Hepatocyte (in vitro differentiated cells): Measurements from ENCODE around the gene ZNF747. TPM values are rescaled to one million over a fixed set of nuclear protein-coding genes. Genes with fewer than 3 reads are reported as not detected.

Source experiments
- DNase-seq: peaks from one replicate; pipeline ENCODE4 v3.0.0-alpha.2; 2016; ENCODE audit warnings: low spot score
- H2AFZ ChIP-seq: fragments of 200-600 bp; sonication (generic); 2 replicates; pipeline ENCODE4 v1.6.0; 2016; ENCODE audit warnings: antibody characterized with exemption, mild to moderate bottlenecking
- H3K27ac ChIP-seq: fragments of 200-600 bp; sonication (generic); 2 replicates; pipeline ENCODE4 v1.5.1; 2016; ENCODE audit warnings: mild to moderate bottlenecking
- H3K27me3 ChIP-seq: fragments of 200-600 bp; sonication (generic); 2 replicates; pipeline ENCODE4 v1.6.1; 2016
- H3K36me3 ChIP-seq: fragments of 200-600 bp; sonication (generic); replicated peaks from 2 replicates; pipeline ENCODE4 v1.5.1; 2016; ENCODE audit warnings: low read depth; ENCODE audit not compliant: insufficient read depth
- H3K4me1 ChIP-seq: fragments of 200-600 bp; sonication (generic); 2 replicates; pipeline ENCODE4 v1.5.1; 2016; ENCODE audit warnings: mild to moderate bottlenecking, moderate library complexity; ENCODE audit not compliant: insufficient read depth
- H3K4me2 ChIP-seq: fragments of 200-600 bp; sonication (generic); 2 replicates; pipeline ENCODE4 v1.6.0; 2016
- H3K4me3 ChIP-seq: fragments of 200-600 bp; sonication (generic); 2 replicates; pipeline ENCODE4 v1.5.1; 2016; ENCODE audit warnings: mild to moderate bottlenecking
- H3K79me2 ChIP-seq: fragments of 200-600 bp; sonication (generic); 2 replicates; pipeline ENCODE4 v1.6.0; 2017; ENCODE audit warnings: mild to moderate bottlenecking
- H3K9me2 ChIP-seq: fragments of 200-600 bp; sonication (generic); replicated peaks from 2 replicates; pipeline ENCODE4 v1.6.0; 2017; ENCODE audit warnings: mild to moderate bottlenecking; ENCODE audit not compliant: insufficient read depth
- H3K9me3 ChIP-seq: fragments of 200-600 bp; sonication (generic); 2 replicates; pipeline ENCODE4 v1.5.1; 2016; ENCODE audit warnings: low read depth, mild to moderate bottlenecking
- H4K20me1 ChIP-seq: fragments of 200-600 bp; sonication (generic); 2 replicates; pipeline ENCODE4 v1.6.0; 2016; ENCODE audit warnings: mild to moderate bottlenecking; ENCODE audit not compliant: insufficient read depth, poor library complexity, severe bottlenecking
- CTCF ChIP-seq: fragments of 200-600 bp; sonication (generic); IDR thresholded peaks from 2 replicates; pipeline ENCODE4 v1.5.1; 2016; ENCODE audit warnings: antibody characterized with exemption, mild to moderate bottlenecking; ENCODE audit not compliant: poor library complexity
- EZH2 ChIP-seq: fragments of 200-600 bp; sonication (generic); IDR thresholded peaks from 2 replicates; pipeline ENCODE4 v1.6.1; 2016; ENCODE audit warnings: antibody characterized with exemption, mild to moderate bottlenecking, borderline replicate concordance
- EZH2phosphoT487 ChIP-seq: fragments of 200-600 bp; sonication (generic); IDR thresholded peaks from one replicate; pipeline ENCODE4 v1.6.1; 2018; ENCODE audit warnings: antibody characterized with exemption, mild to moderate bottlenecking, low read depth, moderate library complexity; ENCODE audit not compliant: unreplicated experiment, severe bottlenecking
- WGBS: methylation state at CpG from one replicate; pipeline ENCODE4 v1.1.6; 2016; ENCODE audit warnings: low lambda C conversion rate; ENCODE audit errors: missing lambda C conversion rate; 5-methylcytosine and 5-hydroxymethylcytosine counted together
- polyA plus RNA-seq: library from polyadenylated mRNA; unstranded; fragments of >200 nt; fragmentation: Nextera tagmentation; extraction: Ambion mirVana; gene quantifications from 2 replicates; pipeline ENCODE4 v1.2.1, GENCODE V29; 2016
- total RNA-seq: library from RNA; depleted of rRNA; stranded (reverse); fragments of >200 nt; gene quantifications from 2 replicates; pipeline ENCODE4 v1.2.3, GENCODE V29; 2014

ZNF747 gene
- total and polyA plus RNA-seq, 2 experiments from 2014 or later = 9.9 to 11.1 TPM

- 83% methylated on average over 1 of the region's 1 CpG for WGBS
- DNase-seq = no peak
- H3K79me2 ChIP-seq = peaks cover 8% of the 10 kb centered on the region
These were observed 40.0 kb upstream of the ZNF747 start for GRCh38 chr16:30574678-30575077.

GRCh38 chr16:30571445-30572322 is 37.0 kb upstream of the ZNF747 start, which contains the start of gene ZNF688:
Gene ZNF688, minus strand, starts transcription at chr16:30571714. Its CDS starts 85 bp downstream, at chr16:30571629.
- peak within 1 kb of the TSS; percentile 93 for H3K4me2 ChIP-seq

More at GRCh38 chr16:30574678-30575077, 40.0 kb upstream of the ZNF747 start:
- H3K27ac ChIP-seq = no peak overlapping the region
- no peaks in the 10 kb centered on the region for H3K9me3 ChIP-seq
- no peaks in the 10 kb centered on the region for H3K9me2 ChIP-seq
- no peak overlapping the region for H2AFZ ChIP-seq
- peaks cover 11% of the 10 kb centered on the region for H3K4me1 ChIP-seq
- no peak for TF ChIP-seq EZH2
- TF ChIP-seq EZH2phosphoT487 = no peak
- TF ChIP-seq CTCF = no peak
- H3K36me3 ChIP-seq = peaks cover 4% of the 10 kb centered on the region
- no peak overlapping the region for H3K4me2 ChIP-seq
- H4K20me1 ChIP-seq = no peaks in the 10 kb centered on the region
- no peak overlapping the region for H3K4me3 ChIP-seq
- H3K27me3 ChIP-seq = no peaks in the 10 kb centered on the region

GRCh38 chr16:30570636-30571444 is 36.2 kb upstream of the ZNF747 start:
- DNase-seq = peak; percentile 60
- 15% methylated on average over 22 of the region's 22 CpGs for WGBS
- H3K4me1 ChIP-seq = peaks cover 11% of the 10 kb centered on the region

More at GRCh38 chr16:30571445-30572322, 37.0 kb upstream of the ZNF747 start, which contains the start of gene ZNF688:
- peak within 1 kb of the TSS; percentile 90 for H3K27ac ChIP-seq
- no peak for TF ChIP-seq EZH2phosphoT487
- no peak for TF ChIP-seq EZH2
- TF ChIP-seq CTCF = no peak
- peak within 1 kb of the TSS; percentile 20 for H2AFZ ChIP-seq
- no peaks in the 10 kb centered on the region for H3K27me3 ChIP-seq
- H3K4me1 ChIP-seq = peaks cover 11% of the 10 kb centered on the region
- WGBS = 1% methylated on average over 58 of the region's 67 CpGs
- DNase-seq = peak; percentile 95
- H4K20me1 ChIP-seq = no peaks in the 10 kb centered on the region
- H3K9me3 ChIP-seq = no peaks in the 10 kb centered on the region
- no peaks in the 10 kb centered on the region for H3K36me3 ChIP-seq
- H3K79me2 ChIP-seq = peaks cover 11% of the 10 kb centered on the region
- H3K4me3 ChIP-seq = peak within 1 kb of the TSS; percentile 7
- no peaks in the 10 kb centered on the region for H3K9me2 ChIP-seq

More at GRCh38 chr16:30570636-30571444, 36.2 kb upstream of the ZNF747 start:
- Histone ChIP-seq H3K27ac (peak overlapping the region; percentile 90), H3K4me3 (peak overlapping the region; percentile 7), H3K9me3 (no peaks in the 10 kb centered on the region), H3K27me3 (no peaks in the 10 kb centered on the region), H3K4me2 (peak overlapping the region; percentile 93), H3K9me2 (no peaks in the 10 kb centered on the region), H4K20me1 (no peaks in the 10 kb centered on the region), H2AFZ (peak overlapping the region; percentile 20), H3K36me3 (no peaks in the 10 kb centered on the region), H3K79me2 (peaks cover 11% of the 10 kb centered on the region)
- TF ChIP-seq EZH2phosphoT487 = no peak
- TF ChIP-seq CTCF = no peak
- TF ChIP-seq EZH2 = no peak
